Urinary bladder (tissue), 4 donors: ENCODE data around the gene DNAJC7. TPM values are rescaled to one million over a fixed set of nuclear protein-coding genes. Genes with fewer than 3 reads are reported as not detected.
A peak's percentile ranks its signal among the peaks of the same experiment; 100 is the strongest.
"Not testable (repeated sequence)": the region's sequence is repeated elsewhere in the genome, so short reads cannot be mapped to it uniquely, and the experiment has no call there.

Experiments
- DNase-seq: peaks from one replicate; pipeline ENCODE4 v3.0.0-alpha.2; 2015; ENCODE audit errors: extremely low spot score
- H3K27ac ChIP-seq: one replicate; pipeline ENCODE4 v1.5.1; 2013; ENCODE audit warnings: low read depth, mild to moderate bottlenecking, moderate library complexity
- H3K36me3 ChIP-seq: one replicate; pipeline ENCODE4 v1.6.1; 2013; ENCODE audit warnings: mild to moderate bottlenecking, moderate library complexity; ENCODE audit not compliant: insufficient read depth
- H3K4me1 ChIP-seq: one replicate; pipeline ENCODE4 v1.6.1; 2013; ENCODE audit warnings: mild to moderate bottlenecking, moderate library complexity; ENCODE audit not compliant: insufficient read depth
- H3K4me3 ChIP-seq: one replicate; pipeline ENCODE4 v1.5.1; 2013; ENCODE audit warnings: low read depth, low read length
- WGBS: extraction: QIAGEN DNeasy Blood & Tissue Kit; methylation state at CpG from one replicate; pipeline ENCODE4 v1.1.7; 2013; 5-methylcytosine and 5-hydroxymethylcytosine counted together
- polyA plus RNA-seq: library from polyadenylated mRNA; stranded (reverse); fragments of 200-250 nt; gene quantifications from one replicate; pipeline ENCODE4 v1.2.3, GENCODE V29; 2013
- total RNA-seq: library from RNA; depleted of rRNA; stranded (reverse); fragments of >200 nt; gene quantifications from one replicate; pipeline ENCODE4 v1.2.3, GENCODE V29; 2014
- donor health status: healthy with polysubstance abuse.
- donor health status: healthy.

DNAJC7 gene
- total and polyA plus RNA-seq, 2 donors, result 55.2 to 69.9 TPM

- Histone ChIP-seq H3K27ac (no peak overlapping the region), H3K36me3 (no peaks in the 10 kb centered on the region), H3K4me3 (no peak overlapping the region), H3K4me1 (no peaks in the 10 kb centered on the region)
- WGBS, result 47% methylated on average over 19 of the region's 19 CpGs
- no peak for DNase-seq
Measured at GRCh38 chr17:42027961-42028790, 10.9 kb upstream of the DNAJC7 start.

- 41% methylated on average over 5 of the region's 5 CpGs for WGBS
- H3K36me3 ChIP-seq, result peaks cover 1% of the 10 kb centered on the region
- H3K27ac ChIP-seq, result no peak overlapping the region
- no peaks in the 10 kb centered on the region for H3K4me1 ChIP-seq
- no peak overlapping the region for H3K4me3 ChIP-seq
- DNase-seq, result no peak
Measured at GRCh38 chr17:42027590-42027889, 10.3 kb upstream of the DNAJC7 start.

- DNase-seq, result no peak
- Histone ChIP-seq H3K36me3 (peaks cover 3% of the 10 kb centered on the region), H3K4me3 (no peak overlapping the region), H3K4me1 (no peaks in the 10 kb centered on the region), H3K27ac (no peak overlapping the region)
- 27% methylated on average over 17 of the region's 17 CpGs for WGBS
Measured at GRCh38 chr17:42026857-42027589, 9.8 kb upstream of the DNAJC7 start.

- 97% methylated on average over 3 of the region's 3 CpGs for WGBS
- H3K4me1 ChIP-seq, result no peaks in the 10 kb centered on the region
- H3K36me3 ChIP-seq, result peaks cover 3% of the 10 kb centered on the region
- no peak overlapping the region for H3K27ac ChIP-seq
- H3K4me3 ChIP-seq, result no peak overlapping the region
- DNase-seq, result no peak
Measured at GRCh38 chr17:42025936-42026335, 8.7 kb upstream of the DNAJC7 start.

GRCh38 chr17:42025191-42025579 lies 7.9 kb upstream of the DNAJC7 start:
- H3K4me1 ChIP-seq, result no peaks in the 10 kb centered on the region
- 64% methylated on average over 8 of the region's 8 CpGs for WGBS
- DNase-seq, result no peak
- H3K36me3 ChIP-seq, result peaks cover 3% of the 10 kb centered on the region
- no peak overlapping the region for H3K4me3 ChIP-seq
- no peak overlapping the region for H3K27ac ChIP-seq

GRCh38 chr17:42023524-42024349 lies 6.5 kb upstream of the DNAJC7 start:
- Histone ChIP-seq H3K4me1 (no peaks in the 10 kb centered on the region), H3K4me3 (no peak overlapping the region), H3K36me3 (peaks cover 3% of the 10 kb centered on the region), H3K27ac (no peak overlapping the region)
- DNase-seq, result no peak
- 80% methylated on average over 15 of the region's 15 CpGs for WGBS

- not testable (repeated sequence) for H3K4me3 ChIP-seq, H3K4me1 ChIP-seq, DNase-seq, H3K36me3 ChIP-seq, H3K27ac ChIP-seq
- WGBS, result 74% methylated on average over 8 of the region's 8 CpGs
Measured at GRCh38 chr17:42020845-42021244, 3.6 kb upstream of the DNAJC7 start.

GRCh38 chr17:42019509-42020404 lies 2.5 kb upstream of the DNAJC7 start, which contains the start of gene NKIRAS2:
TSS of gene NKIRAS2 (plus strand) at chr17:42020090. CDS start at chr17:42021578, 1,488 bp downstream.
- Histone ChIP-seq H3K36me3 (peaks cover 3% of the 10 kb centered on the region), H3K4me3 (peak within 1 kb of the TSS; percentile 96), H3K27ac (peak within 1 kb of the TSS; percentile 82), H3K4me1 (no peaks in the 10 kb centered on the region)
- WGBS, result 6% methylated on average over 49 of the region's 49 CpGs
- peak; percentile 54 for DNase-seq

- H3K4me3 ChIP-seq, result no peak overlapping the region
- H3K36me3 ChIP-seq, result peaks cover 3% of the 10 kb centered on the region
- no peak overlapping the region for H3K27ac ChIP-seq
- H3K4me1 ChIP-seq, result no peaks in the 10 kb centered on the region
- DNase-seq, result no peak
- 93% methylated on average over 4 of the region's 4 CpGs for WGBS
Measured at GRCh38 chr17:42018988-42019387, 1.7 kb upstream of the DNAJC7 start.

GRCh38 chr17:42018339-42018738 lies 1.1 kb upstream of the DNAJC7 start:
- Histone ChIP-seq H3K4me1 (no peaks in the 10 kb centered on the region), H3K4me3 (peak overlapping the region; percentile 87), H3K27ac (no peak overlapping the region), H3K36me3 (peaks cover 3% of the 10 kb centered on the region)
- 21% methylated on average over 3 of the region's 3 CpGs for WGBS
- no peak for DNase-seq

- Histone ChIP-seq H3K4me3 (peak overlapping the region; percentile 87), H3K4me1 (no peaks in the 10 kb centered on the region), H3K27ac (peak overlapping the region; percentile 88), H3K36me3 (peaks cover 3% of the 10 kb centered on the region)
- no peak for DNase-seq
- 2% methylated on average over 11 of the region's 11 CpGs for WGBS
Measured at GRCh38 chr17:42017866-42018200, 594 bp upstream of the DNAJC7 start.

- peak overlapping the region; percentile 87 for H3K4me3 ChIP-seq
- WGBS, result 5% methylated on average over 12 of the region's 12 CpGs
Measured at GRCh38 chr17:42016411-42016831, 818 bp downstream of the DNAJC7 start.

GRCh38 chr17:42013740-42014139 lies 3.5 kb downstream of the DNAJC7 start:
- not testable (repeated sequence) for DNase-seq, H3K4me1 ChIP-seq, H3K4me3 ChIP-seq, H3K36me3 ChIP-seq, H3K27ac ChIP-seq
- WGBS, result 87% methylated on average over 12 of the region's 12 CpGs

More at GRCh38 chr17:42016411-42016831, 818 bp downstream of the DNAJC7 start:
- no peak overlapping the region for H3K27ac ChIP-seq
- no peak for DNase-seq
- no peaks in the 10 kb centered on the region for H3K4me1 ChIP-seq
- H3K36me3 ChIP-seq, result no peaks in the 10 kb centered on the region
